ENCODE results near the gene RHNO1. TPM values are rescaled to one million over a fixed set of nuclear protein-coding genes. Genes with fewer than 3 reads are reported as not detected.

The RHNO1 gene
- total and polyA plus RNA-seq, 2 of the 4 experiments (the other 2 are of a cell fraction): 26.1 to 30.6 TPM

DNA sequence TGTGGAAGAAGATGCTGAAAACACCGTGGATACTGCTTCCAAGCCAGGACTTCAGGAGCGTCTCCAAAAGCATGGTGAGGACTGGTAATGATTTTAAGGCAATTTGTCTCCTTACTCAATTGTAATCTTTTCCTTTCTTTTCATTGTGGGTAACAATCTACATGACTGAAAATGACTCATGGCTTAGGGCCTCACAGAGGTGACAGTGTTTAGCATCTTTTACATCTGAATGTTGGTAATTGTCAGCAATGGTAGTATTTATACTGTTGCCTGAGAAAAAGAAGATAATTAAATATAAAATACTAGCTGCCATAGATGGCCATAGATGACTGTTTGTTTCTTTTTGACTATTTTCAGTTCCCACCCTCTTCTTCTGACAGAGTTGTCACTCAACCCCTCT, 45.3 kb downstream of the RHNO1 start:
- intact Hi-C loops (cut with micrococcal nuclease) (no loop called here), dilution Hi-C loops (cut with HindIII; ENCODE audit: low sequenced_read_pairs, unreplicated experiment) (no loop called here), in situ Hi-C loops (cut with MboI; ENCODE audit: low sequenced_read_pairs) (no loop called here)
- Histone ChIP-seq H3K14ac (replicated peaks; ENCODE audit: low read depth, low read length) (no peak overlapping the region), H3K23ac (ENCODE audit: low read depth, low read length) (no peak overlapping the region), H3K9me3 (ENCODE audit: control insufficient read depth, insufficient read depth, low read length) (no peaks in the 10 kb centered on the region), H3K79me1 (ENCODE audit: low read depth in 1 of 2, low read length in 2 of 2) (peaks cover 12 to 36% of the 10 kb centered on the region in 2 experiments; a peak in 3 of 4 replicates), H4K5ac (ENCODE audit: low read depth, low read length) (no peak overlapping the region), H3K56ac (ENCODE audit: extremely low read depth, insufficient read depth, low read length) (no peak overlapping the region), H2BK15ac (ENCODE audit: low read depth, low read length) (no peak overlapping the region), H2AK9ac (replicated peaks; ENCODE audit: low read depth, low read length, poor library complexity) (no peak overlapping the region), H2AFZ (replicated peaks; ENCODE audit: low read length, poor library complexity) (no peak overlapping the region), H3K4ac (ENCODE audit: low read depth, low read length) (no peak overlapping the region), H3K4me1 (ENCODE audit: control insufficient read depth, insufficient read depth, low read length) (peaks cover 7% of the 10 kb centered on the region), H2BK20ac (ENCODE audit: low read depth, low read length) (no peak overlapping the region), H2BK120ac (ENCODE audit: low read depth, low read length) (no peak overlapping the region), H3K4me2 (ENCODE audit: low read depth, low read length) (no peak overlapping the region), H3K9me1 (ENCODE audit: insufficient read depth, low read length) (peaks cover 6% of the 10 kb centered on the region), H3K27ac (ENCODE audit: insufficient read depth, low read length) (no peak overlapping the region), H3K27me3 (ENCODE audit: control insufficient read depth, insufficient read depth, low read length) (no peaks in the 10 kb centered on the region), H3K9ac (ENCODE audit: low read depth, low read length) (no peak overlapping the region), H3K36me3 (ENCODE audit: control insufficient read depth, insufficient read depth, low read length) (peaks cover 38% of the 10 kb centered on the region), H4K8ac (ENCODE audit: low read depth in 2 of 2, low read length in 2 of 2) (no peak overlapping the region), H3K18ac (ENCODE audit: low read depth, low read length) (no peak overlapping the region), H2BK5ac (ENCODE audit: low read depth, low read length, poor library complexity, severe bottlenecking) (no peak overlapping the region), H3K4me3 (ENCODE audit: insufficient read depth, low read depth, low read length) (no peak overlapping the region), H4K91ac (ENCODE audit: insufficient read depth, low read depth, low read length) (no peak overlapping the region), H4K20me1 (ENCODE audit: insufficient read depth, low read length) (peaks cover 8% of the 10 kb centered on the region), H2AK5ac (ENCODE audit: low read depth, low read length) (no peak overlapping the region)
- ATAC-seq (ENCODE audit: low read depth): no peak
- TF ChIP-seq RCOR1 (IDR thresholded peaks at IDR 0.05; ENCODE audit: insufficient replicate concordance, low read length) (no peak), MAZ (IDR thresholded peaks at IDR 0.05; ENCODE audit: borderline replicate concordance, low read depth, low read length) (no peak), CHD1 (IDR thresholded peaks at IDR 0.05; ENCODE audit: low read depth, low read length) (no peak), USF2 (IDR thresholded peaks at IDR 0.05; ENCODE audit: low read depth, low read length) (no peak), POLR2A (IDR thresholded peaks at IDR 0.05; ENCODE audit: low read depth, low read length) (no peak), MXI1 (IDR thresholded peaks at IDR 0.05; ENCODE audit: borderline replicate concordance, low read depth, low read length) (no peak), FOS (IDR thresholded peaks at IDR 0.05; ENCODE audit: low read depth, low read length) (no peak), MAFK (IDR thresholded peaks at IDR 0.05; ENCODE audit: low read depth, low read length) (no peak), BHLHE40 (IDR thresholded peaks at IDR 0.05; ENCODE audit: low read depth, low read length) (no peak), RFX5 (IDR thresholded peaks at IDR 0.05; ENCODE audit: low read depth, low read length) (no peak), SMC3 (IDR thresholded peaks at IDR 0.05; ENCODE audit: low read depth, low read length) (no peak), NFE2L2 (IDR thresholded peaks at IDR 0.05; ENCODE audit: low read depth, low read length) (no peak), RAD21 (IDR thresholded peaks at IDR 0.05; ENCODE audit: low read length) (no peak), CEBPB (IDR thresholded peaks at IDR 0.05; ENCODE audit: low read depth, low read length) (no peak)
- TF ChIP-seq, protein P1, sequence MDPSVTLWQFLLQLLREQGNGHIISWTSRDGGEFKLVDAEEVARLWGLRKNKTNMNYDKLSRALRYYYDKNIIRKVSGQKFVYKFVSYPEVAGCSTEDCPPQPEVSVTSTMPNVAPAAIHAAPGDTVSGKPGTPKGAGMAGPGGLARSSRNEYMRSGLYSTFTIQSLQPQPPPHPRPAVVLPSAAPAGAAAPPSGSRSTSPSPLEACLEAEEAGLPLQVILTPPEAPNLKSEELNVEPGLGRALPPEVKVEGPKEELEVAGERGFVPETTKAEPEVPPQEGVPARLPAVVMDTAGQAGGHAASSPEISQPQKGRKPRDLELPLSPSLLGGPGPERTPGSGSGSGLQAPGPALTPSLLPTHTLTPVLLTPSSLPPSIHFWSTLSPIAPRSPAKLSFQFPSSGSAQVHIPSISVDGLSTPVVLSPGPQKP (IDR thresholded peaks at IDR 0.05; ENCODE audit: borderline replicate concordance, low read depth, low read length): no peak
- TF ChIP-seq, protein P2, sequence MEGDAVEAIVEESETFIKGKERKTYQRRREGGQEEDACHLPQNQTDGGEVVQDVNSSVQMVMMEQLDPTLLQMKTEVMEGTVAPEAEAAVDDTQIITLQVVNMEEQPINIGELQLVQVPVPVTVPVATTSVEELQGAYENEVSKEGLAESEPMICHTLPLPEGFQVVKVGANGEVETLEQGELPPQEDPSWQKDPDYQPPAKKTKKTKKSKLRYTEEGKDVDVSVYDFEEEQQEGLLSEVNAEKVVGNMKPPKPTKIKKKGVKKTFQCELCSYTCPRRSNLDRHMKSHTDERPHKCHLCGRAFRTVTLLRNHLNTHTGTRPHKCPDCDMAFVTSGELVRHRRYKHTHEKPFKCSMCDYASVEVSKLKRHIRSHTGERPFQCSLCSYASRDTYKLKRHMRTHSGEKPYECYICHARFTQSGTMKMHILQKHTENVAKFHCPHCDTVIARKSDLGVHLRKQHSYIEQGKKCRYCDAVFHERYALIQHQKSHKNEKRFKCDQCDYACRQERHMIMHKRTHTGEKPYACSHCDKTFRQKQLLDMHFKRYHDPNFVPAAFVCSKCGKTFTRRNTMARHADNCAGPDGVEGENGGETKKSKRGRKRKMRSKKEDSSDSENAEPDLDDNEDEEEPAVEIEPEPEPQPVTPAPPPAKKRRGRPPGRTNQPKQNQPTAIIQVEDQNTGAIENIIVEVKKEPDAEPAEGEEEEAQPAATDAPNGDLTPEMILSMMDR (conservative IDR thresholded peaks at IDR 0.05; ENCODE audit: low read depth, low read length): no peak
- peak; percentile 34 for DNase-seq
- no CpG with 5 or more reads among the region's 2 CpGs for WGBS, 2 experiments (ENCODE audit: extremely low coverage in 2 of 2, insufficient read length in 1 of 2)
- ChIA-PET CTCF (no interaction called here), POLR2A (ENCODE audit: unreplicated experiment) (no interaction called here)
- no TSS peak for BruUV-seq (replicated peaks)

All from IMR-90 (cell line).